ENCODE measurements around the gene ABCA4.

DNA sequence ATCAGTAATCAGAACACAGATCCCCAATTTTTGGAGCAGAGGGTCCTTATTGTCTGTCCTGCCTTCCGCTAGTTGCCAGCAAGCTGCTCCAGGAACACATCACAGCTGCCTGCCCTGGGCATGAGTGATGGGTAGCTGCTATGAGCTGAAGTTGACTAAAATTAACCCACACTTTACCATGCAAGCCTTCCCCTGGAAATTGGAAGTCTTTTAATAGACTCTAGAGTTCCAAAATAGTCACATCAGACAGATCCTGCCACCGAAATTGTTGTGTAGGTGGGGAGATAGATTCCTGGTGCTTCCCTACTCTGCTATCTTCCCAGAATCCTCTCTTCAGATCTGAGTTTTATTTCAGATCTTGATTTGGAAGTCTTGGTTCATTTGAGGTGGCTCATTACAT is 148.6 kb downstream of the ABCA4 start:
- no peak for TF ChIP-seq POLR2AphosphoS5 (IDR thresholded peaks at IDR 0.05; ENCODE audit: low read depth, low read length)
- TF ChIP-seq SIN3A (IDR thresholded peaks at IDR 0.05; ENCODE audit: borderline replicate concordance, insufficient read depth, low read length), result no peak
- TF ChIP-seq TAF1 (IDR thresholded peaks at IDR 0.05; ENCODE audit: borderline replicate concordance, insufficient read depth, low read length), result no peak

Measured in PFSK-1 (cell line).